HepG2 (cell line): ENCODE measurements around the gene ACAT2. TPM values are rescaled to one million over a fixed set of nuclear protein-coding genes. Genes with fewer than 3 reads are reported as not detected.

ENCODE experiments used
- ADNP ChIP-seq: sonication (generic); formaldehyde crosslinking; IDR thresholded peaks from 2 replicates; pipeline ENCODE4 v1.4.0; 2020; ENCODE audit warnings: missing genetic modification reagents
- CENPT ChIP-seq: sonication (generic); formaldehyde crosslinking; IDR thresholded peaks from 2 replicates; pipeline ENCODE4 v1.8.0; 2022; ENCODE audit warnings: low read depth, mild to moderate bottlenecking, moderate library complexity, missing genetic modification reagents
- CREBL2 ChIP-seq: sonication (generic); formaldehyde crosslinking; IDR thresholded peaks from 2 replicates; pipeline ENCODE4 v1.8.1; 2023; ENCODE audit warnings: missing genetic modification reagents, mild to moderate bottlenecking, borderline replicate concordance
- DPF2 ChIP-seq: sonication (generic); formaldehyde crosslinking; IDR thresholded peaks from 2 replicates; pipeline ENCODE4 v1.4.0; 2020; ENCODE audit warnings: mild to moderate bottlenecking, low read depth, missing genetic modification reagents, borderline replicate concordance
- EP300 ChIP-seq, 3 experiments: sonication (generic) in 1 of 3; formaldehyde crosslinking in 1 of 3; IDR thresholded peaks; 2 replicates each; pipeline versions ENCODE4 v1.5.1 to v1.6.1; 2011 to 2020; ENCODE audit warnings: low read depth in 2 of 3, low read length in 2 of 3, borderline replicate concordance in 1 of 3, improper control_type of control experiment in 1 of 3, mild to moderate bottlenecking in 1 of 3, missing genetic modification reagents in 1 of 3, moderate library complexity in 1 of 3
- HNRNPLL ChIP-seq: fragments of 200-400 bp; formaldehyde crosslinking; IDR thresholded peaks from 2 replicates; pipeline ENCODE4 v1.6.1; 2017; ENCODE audit warnings: mild to moderate bottlenecking, low read depth, low read length; ENCODE audit not compliant: poor library complexity, severe bottlenecking
- IKZF5 ChIP-seq: IDR thresholded peaks from 2 replicates; pipeline ENCODE4 v1.6.1; 2018; ENCODE audit warnings: missing genetic modification reagents, mild to moderate bottlenecking, missing compliant biosample characterization
- MAFK ChIP-seq, 2 experiments: IDR thresholded peaks in 1 of 2; conservative IDR thresholded peaks in 1 of 2; 2 replicates each; pipeline ENCODE4 v1.6.1; 2011; ENCODE audit warnings: improper control_type of control experiment in 2 of 2, low read length in 2 of 2
- POLR2AphosphoS2 ChIP-seq: IDR thresholded peaks from 2 replicates; pipeline ENCODE4 v1.6.1; 2011; ENCODE audit warnings: low read depth, low read length, improper control_type of control experiment
- SMYD3 ChIP-seq: sonication (generic); formaldehyde crosslinking; IDR thresholded peaks from 2 replicates; pipeline ENCODE4 v1.8.1; 2023; ENCODE audit warnings: mild to moderate bottlenecking, missing genetic modification reagents
- THRA ChIP-seq: sonication (generic); formaldehyde crosslinking; IDR thresholded peaks from 2 replicates; pipeline ENCODE4 v1.4.0; 2020; ENCODE audit warnings: missing genetic modification reagents, borderline replicate concordance
- TOPORS ChIP-seq: sonication (generic); formaldehyde crosslinking; IDR thresholded peaks from 2 replicates; pipeline ENCODE4 v1.8.0; 2023; ENCODE audit warnings: mild to moderate bottlenecking, missing genetic modification reagents
- ZFAT ChIP-seq: sonication (generic); formaldehyde crosslinking; conservative IDR thresholded peaks from 2 replicates; pipeline ENCODE4 v1.8.1; 2023; ENCODE audit warnings: missing genetic modification reagents, inconsistent platforms
- ZNF296 ChIP-seq: sonication (generic); formaldehyde crosslinking; conservative IDR thresholded peaks from 2 replicates; pipeline ENCODE4 v1.5.0; 2020; ENCODE audit warnings: mild to moderate bottlenecking, missing genetic modification reagents
- ZNF343 ChIP-seq: sonication (generic); formaldehyde crosslinking; IDR thresholded peaks from 2 replicates; pipeline ENCODE4 v1.4.0; 2020; ENCODE audit warnings: mild to moderate bottlenecking, missing genetic modification reagents
- ZNF431 ChIP-seq: sonication (generic); formaldehyde crosslinking; IDR thresholded peaks from 2 replicates; pipeline ENCODE4 v1.9.0; 2022; ENCODE audit warnings: missing genetic modification reagents, low read depth, mild to moderate bottlenecking, borderline replicate concordance
- ZNF558 ChIP-seq: sonication (generic); formaldehyde crosslinking; IDR thresholded peaks from 2 replicates; pipeline ENCODE4 v1.9.0; 2022; ENCODE audit warnings: mild to moderate bottlenecking, missing genetic modification reagents, borderline replicate concordance
- ZNF576 ChIP-seq: sonication (generic); formaldehyde crosslinking; IDR thresholded peaks from 2 replicates; pipeline ENCODE4 v1.4.0; 2020; ENCODE audit warnings: mild to moderate bottlenecking, missing genetic modification reagents
- ZNF607 ChIP-seq: sonication (generic); formaldehyde crosslinking; IDR thresholded peaks from 2 replicates; pipeline ENCODE4 v1.5.1; 2020; ENCODE audit warnings: missing genetic modification reagents, mild to moderate bottlenecking, borderline replicate concordance
- ZNF709 ChIP-seq: sonication (generic); formaldehyde crosslinking; IDR thresholded peaks from 2 replicates; pipeline ENCODE4 v1.5.0; 2020; ENCODE audit warnings: mild to moderate bottlenecking, missing genetic modification reagents
- polyA plus RNA-seq, 8 experiments: library from polyadenylated mRNA; depleted of rRNA in 3 of 8; stranded (reverse) in 7 of 8; unstranded in 1 of 8; fragments of >200 nt; fragmentation: Illumina TruSeq in 4 of 8; extraction: Trizol in 4 of 8; gene quantifications; 2 replicates each; pipeline versions ENCODE4 v1.2.1 to v1.2.3, GENCODE V29; 2011 to 2016; ENCODE audit warnings: low read depth in 4 of 8, missing spikeins in 1 of 8, mixed read lengths in 1 of 8; ENCODE audit not compliant: insufficient read depth in 1 of 8
- total RNA-seq, 5 experiments: library from RNA; depleted of rRNA; stranded (reverse); fragments of >200 nt; fragmentation: Illumina TruSeq; extraction: Trizol; gene quantifications; 2 replicates each; pipeline ENCODE4 v1.2.3, GENCODE V29; 2016; ENCODE audit warnings: low read depth in 1 of 5
- TF ChIP-seq, protein P1 (sequence below): sonication (generic); formaldehyde crosslinking; IDR thresholded peaks from 2 replicates; pipeline ENCODE4 v1.5.1; 2020; ENCODE audit warnings: missing genetic modification reagents, mild to moderate bottlenecking, borderline replicate concordance

The ACAT2 gene
- total and polyA plus RNA-seq, 2 of the 13 experiments (the other 11 are each of a cell fraction or from before 2014, with no cell fraction given), result 121 to 534 TPM

GRCh38 chr6:159762681-159763293 lies 942 bp downstream of the ACAT2 start (continued):
- TF ChIP-seq DPF2 (CRISPR knock-in tag), result 0 out of 2 replicates have a peak, but pooled peaks have one; percentile 38
- 0 out of 2 replicates have a peak, but pooled peaks have one; percentile 6 for TF ChIP-seq ZNF607 (CRISPR knock-in tag)
- TF ChIP-seq ZNF343, result 0 out of 2 replicates have a peak, but pooled peaks have one; percentile 9
- TF ChIP-seq ADNP (CRISPR knock-in tag), result 0 out of 2 replicates have a peak, but pooled peaks have one; percentile 38
- TF ChIP-seq, protein P1, sequence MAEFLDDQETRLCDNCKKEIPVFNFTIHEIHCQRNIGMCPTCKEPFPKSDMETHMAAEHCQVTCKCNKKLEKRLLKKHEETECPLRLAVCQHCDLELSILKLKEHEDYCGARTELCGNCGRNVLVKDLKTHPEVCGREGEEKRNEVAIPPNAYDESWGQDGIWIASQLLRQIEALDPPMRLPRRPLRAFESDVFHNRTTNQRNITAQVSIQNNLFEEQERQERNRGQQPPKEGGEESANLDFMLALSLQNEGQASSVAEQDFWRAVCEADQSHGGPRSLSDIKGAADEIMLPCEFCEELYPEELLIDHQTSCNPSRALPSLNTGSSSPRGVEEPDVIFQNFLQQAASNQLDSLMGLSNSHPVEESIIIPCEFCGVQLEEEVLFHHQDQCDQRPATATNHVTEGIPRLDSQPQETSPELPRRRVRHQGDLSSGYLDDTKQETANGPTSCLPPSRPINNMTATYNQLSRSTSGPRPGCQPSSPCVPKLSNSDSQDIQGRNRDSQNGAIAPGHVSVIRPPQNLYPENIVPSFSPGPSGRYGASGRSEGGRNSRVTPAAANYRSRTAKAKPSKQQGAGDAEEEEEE (CRISPR knock-in tag), result peak; percentile 97; the same call in 1 of the 2 replicates
- peak; percentile 72; the same call in 1 of the 2 replicates for TF ChIP-seq ZNF709 (CRISPR knock-in tag)
- TF ChIP-seq MAFK (conservative IDR thresholded peaks at IDR 0.05 in 1 of 2, IDR thresholded peaks at IDR 0.05 in 1 of 2; ENCODE audit: low read length in 2 of 2), result no peak
- no peak; the same call in 1 of the 2 replicates for TF ChIP-seq IKZF5 (CRISPR knock-in tag)
- TF ChIP-seq SMYD3 (CRISPR knock-in tag), result no peak
- peak; percentile 83 for TF ChIP-seq ZNF296
- no peak; the same call in 1 of the 2 replicates for TF ChIP-seq CREBL2
- peak; percentile 70; the same call in 1 of the 2 replicates for TF ChIP-seq THRA
- peak; percentile 82 for TF ChIP-seq ZNF558 (CRISPR knock-in tag)
- TF ChIP-seq ZNF431 (CRISPR knock-in tag), result peak; percentile 96
- no peak for TF ChIP-seq POLR2AphosphoS2
- no peak for TF ChIP-seq HNRNPLL
- TF ChIP-seq ZFAT (CRISPR knock-in tag), result no peak
- TF ChIP-seq EP300 (IDR thresholded peaks at IDR 0.05; ENCODE audit: low read depth in 2 of 2, low read length in 2 of 2), result 0 out of 4 replicates have a peak, but pooled peaks of 1 of the 2 experiments have one; percentile 5
- TF ChIP-seq EP300 (CRISPR knock-in tag; IDR thresholded peaks at IDR 0.05; ENCODE audit: borderline replicate concordance), result peak; percentile 62; the same call in 1 of the 2 replicates
- peak; percentile 92 for TF ChIP-seq CENPT
- 0 out of 2 replicates have a peak, but pooled peaks have one; percentile 58 for TF ChIP-seq TOPORS
- TF ChIP-seq ZNF576 (CRISPR knock-in tag), result no peak
